Measurements from ENCODE around the gene DAND5. TPM values are rescaled to one million over a fixed set of nuclear protein-coding genes. Genes with fewer than 3 reads are reported as not detected.

The DAND5 gene
- total RNA-seq, 1 experiment from 2014 or later: not detected

- in situ Hi-C loops (cut with HindIII; ENCODE audit: low pct_unique_long_range_greater_than_20kb, low sequenced_read_pairs): no loop called here
- no peak for DNase-seq (ENCODE audit: low read depth, low spot score)
Measured at GRCh38 chr19:13012690-13013608, 43.6 kb downstream of the DAND5 start.

GRCh38 chr19:13013649-13014048, 44.3 kb downstream of the DAND5 start:
- in situ Hi-C loops (cut with HindIII; ENCODE audit: low pct_unique_long_range_greater_than_20kb, low sequenced_read_pairs): no loop called here
- DNase-seq (ENCODE audit: low read depth, low spot score): no peak

- no peak for DNase-seq (ENCODE audit: low read depth, low spot score)
- in situ Hi-C loops (cut with HindIII; ENCODE audit: low pct_unique_long_range_greater_than_20kb, low sequenced_read_pairs): no loop called here
Measured at GRCh38 chr19:13014101-13014920, 44.9 kb downstream of the DAND5 start.

DNA sequence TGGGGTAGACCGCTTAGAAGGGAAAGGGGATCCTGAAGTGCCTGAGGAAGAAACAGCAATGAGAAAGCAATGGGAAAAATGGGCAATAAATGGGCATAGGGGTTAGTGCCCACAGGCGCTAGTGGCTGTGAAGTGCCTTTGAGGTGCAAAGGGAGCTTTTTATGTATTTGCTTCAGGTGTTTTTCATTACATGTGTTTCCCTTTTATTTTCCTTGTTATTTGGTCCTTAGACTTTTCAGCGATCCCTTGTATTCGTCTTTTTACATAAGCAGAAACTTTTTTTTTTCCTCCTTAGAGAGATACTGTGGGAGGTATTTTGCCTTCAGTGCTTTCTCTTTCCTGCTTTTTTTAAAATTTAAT, 45.5 kb downstream of the DAND5 start:
- DNase-seq (ENCODE audit: low read depth, low spot score): no peak
- in situ Hi-C loops (cut with HindIII; ENCODE audit: low pct_unique_long_range_greater_than_20kb, low sequenced_read_pairs): no loop called here

- no peak for DNase-seq (ENCODE audit: low read depth, low spot score)
- in situ Hi-C loops (cut with HindIII; ENCODE audit: low pct_unique_long_range_greater_than_20kb, low sequenced_read_pairs): no loop called here
Measured at GRCh38 chr19:13015361-13016223, 46.2 kb downstream of the DAND5 start.

GRCh38 chr19:13016245-13016627, 46.9 kb downstream of the DAND5 start:
- no peak for DNase-seq (ENCODE audit: low read depth, low spot score)
- in situ Hi-C loops (cut with HindIII; ENCODE audit: low pct_unique_long_range_greater_than_20kb, low sequenced_read_pairs): no loop called here

DNA sequence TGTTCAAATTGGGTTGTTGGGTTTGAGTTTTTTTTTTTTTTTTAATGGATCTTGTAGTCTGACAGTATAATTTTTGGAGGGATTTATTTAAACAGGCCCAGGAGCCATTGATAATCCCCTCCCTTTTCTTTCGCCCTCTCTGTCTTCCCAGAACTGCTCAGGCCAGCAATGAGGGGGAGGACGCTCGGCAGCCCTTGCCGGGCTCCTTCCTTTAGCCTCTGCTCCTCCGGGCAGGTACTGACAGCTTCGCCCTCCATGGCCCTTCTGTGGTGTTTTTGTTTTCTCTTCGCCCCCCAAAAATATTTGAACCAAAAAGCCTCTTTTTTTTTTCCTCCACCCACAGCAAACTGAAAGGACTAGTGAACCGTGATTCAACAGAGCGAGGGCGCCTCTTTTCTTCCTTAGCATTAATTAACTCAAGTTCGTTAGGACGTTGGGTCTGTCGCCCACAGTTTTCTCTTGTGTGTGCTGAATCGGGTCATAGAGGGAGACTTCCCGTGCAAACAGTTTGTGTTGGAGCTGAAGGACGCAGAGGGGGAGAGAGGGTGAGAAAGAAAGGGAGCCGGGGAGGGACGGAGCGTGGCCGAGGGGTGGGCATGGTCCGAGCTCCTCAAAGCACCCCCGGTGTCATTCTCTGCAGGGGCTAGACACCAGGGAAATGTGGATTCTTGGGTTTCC, 47.4 kb downstream of the DAND5 start:
- DNase-seq (ENCODE audit: low read depth, low spot score): no peak

GRCh38 chr19:13017306-13018034, 48.1 kb downstream of the DAND5 start:
- no peak for DNase-seq (ENCODE audit: low read depth, low spot score)
- in situ Hi-C loops (cut with HindIII; ENCODE audit: low pct_unique_long_range_greater_than_20kb, low sequenced_read_pairs): no loop called here

More for the DNA sequence above, 47.4 kb downstream of the DAND5 start:
- in situ Hi-C loops (cut with HindIII; ENCODE audit: low pct_unique_long_range_greater_than_20kb, low sequenced_read_pairs): no loop called here

- DNase-seq (ENCODE audit: low read depth, low spot score): no peak
- in situ Hi-C loops (cut with HindIII; ENCODE audit: low pct_unique_long_range_greater_than_20kb, low sequenced_read_pairs): no loop called here
Measured at GRCh38 chr19:13018035-13018914, 48.9 kb downstream of the DAND5 start.

- in situ Hi-C loops (cut with HindIII; ENCODE audit: low pct_unique_long_range_greater_than_20kb, low sequenced_read_pairs): no loop called here
- no peak for DNase-seq (ENCODE audit: low read depth, low spot score)
Measured at GRCh38 chr19:13019332-13019731, 50.0 kb downstream of the DAND5 start.

GRCh38 chr19:13020002-13020414, 50.6 kb downstream of the DAND5 start:
- no peak for DNase-seq (ENCODE audit: low read depth, low spot score)
- in situ Hi-C loops (cut with HindIII; ENCODE audit: low pct_unique_long_range_greater_than_20kb, low sequenced_read_pairs): no loop called here

DNA sequence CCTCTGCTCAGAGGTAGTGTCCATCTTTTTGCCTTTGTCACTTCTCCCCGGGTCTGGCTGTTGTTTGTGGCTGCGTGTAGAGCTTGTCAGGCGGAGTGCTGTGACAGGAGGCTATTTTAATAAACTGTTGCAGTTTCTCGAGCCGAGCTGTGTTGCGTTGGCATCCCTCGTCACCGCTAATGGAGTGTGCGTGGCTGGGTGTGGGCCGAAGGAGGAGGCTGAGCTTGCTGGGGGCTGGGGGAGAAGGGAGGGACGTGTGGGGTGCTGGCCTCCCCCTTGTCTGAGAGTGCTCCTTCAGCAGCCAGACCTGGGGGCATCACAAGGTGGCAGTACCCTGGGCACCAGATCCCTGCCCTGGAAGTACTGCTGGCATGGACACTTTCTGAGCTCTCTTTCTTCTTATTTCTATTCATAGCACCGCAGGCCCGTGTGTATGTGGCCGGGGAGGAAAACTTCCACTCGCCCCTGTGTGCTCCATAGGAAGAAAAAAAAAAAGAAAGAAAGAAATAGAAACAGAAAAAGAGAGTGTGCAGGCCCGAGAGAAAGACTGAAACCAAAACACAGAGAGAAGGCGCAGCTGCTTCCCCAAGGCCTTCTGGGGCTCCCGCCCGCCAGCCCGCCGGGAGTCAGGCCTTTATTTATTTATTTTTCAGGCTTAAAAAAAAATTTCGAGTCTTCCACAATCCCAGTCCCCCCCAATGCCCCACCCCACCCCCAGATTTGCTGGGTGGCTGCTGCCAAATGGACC, 52.9 kb downstream of the DAND5 start:
- in situ Hi-C loops (cut with HindIII; ENCODE audit: low pct_unique_long_range_greater_than_20kb, low sequenced_read_pairs): no loop called here
- DNase-seq (ENCODE audit: low read depth, low spot score): no peak

DNA sequence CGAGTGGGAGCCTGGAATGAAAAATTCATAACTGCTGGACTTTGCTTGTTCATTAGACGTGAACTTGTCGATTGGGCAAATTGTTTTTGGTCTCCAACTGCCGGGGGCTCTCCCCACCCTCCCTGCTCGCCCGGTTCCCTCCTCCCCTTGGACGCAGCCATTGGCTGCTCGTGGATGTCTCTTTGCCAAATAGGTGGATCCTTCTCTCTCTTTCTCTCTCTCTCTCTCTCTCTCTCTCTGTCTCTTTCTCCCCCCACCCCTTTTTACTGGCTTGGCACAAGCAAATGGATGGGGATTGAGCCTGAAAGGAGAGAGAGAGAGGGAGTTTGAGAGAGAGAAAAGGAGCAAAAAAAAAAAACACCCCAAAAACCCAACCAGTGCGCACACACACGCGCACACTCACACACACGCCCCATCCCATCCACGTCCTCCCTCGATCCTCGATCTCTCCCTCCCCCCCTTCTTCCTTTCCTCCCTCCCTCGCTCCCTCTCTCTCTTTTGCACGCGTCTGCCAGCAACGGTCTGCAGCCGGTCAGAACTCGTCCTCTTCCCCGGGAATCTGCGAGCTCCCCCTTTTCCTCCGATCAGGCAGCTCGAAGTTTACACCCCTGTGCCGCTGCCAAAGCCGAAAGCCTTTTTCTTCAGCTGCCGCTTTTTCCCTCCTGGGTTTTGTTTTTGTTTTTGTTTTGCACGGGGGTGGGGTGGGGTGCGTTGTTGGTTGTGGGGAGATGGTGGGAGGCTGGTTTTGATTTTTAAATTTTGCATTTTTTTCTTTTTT, 53.7 kb downstream of the DAND5 start:
- peak; percentile 69 for DNase-seq (ENCODE audit: low read depth, low spot score)
- in situ Hi-C loops (cut with HindIII; ENCODE audit: low pct_unique_long_range_greater_than_20kb, low sequenced_read_pairs): no loop called here

- DNase-seq (ENCODE audit: low read depth, low spot score): no peak
- in situ Hi-C loops (cut with HindIII; ENCODE audit: low pct_unique_long_range_greater_than_20kb, low sequenced_read_pairs): no loop called here
Measured at GRCh38 chr19:13023656-13024055, 54.3 kb downstream of the DAND5 start.
